COR-L47 (cell line): ENCODE measurements around the gene CIPC.

ENCODE experiments used
- DNase-seq: peaks from one replicate; lab custom pipeline; 2025; lab: John Stamatoyannopoulos, UW

The CIPC gene

DNA sequence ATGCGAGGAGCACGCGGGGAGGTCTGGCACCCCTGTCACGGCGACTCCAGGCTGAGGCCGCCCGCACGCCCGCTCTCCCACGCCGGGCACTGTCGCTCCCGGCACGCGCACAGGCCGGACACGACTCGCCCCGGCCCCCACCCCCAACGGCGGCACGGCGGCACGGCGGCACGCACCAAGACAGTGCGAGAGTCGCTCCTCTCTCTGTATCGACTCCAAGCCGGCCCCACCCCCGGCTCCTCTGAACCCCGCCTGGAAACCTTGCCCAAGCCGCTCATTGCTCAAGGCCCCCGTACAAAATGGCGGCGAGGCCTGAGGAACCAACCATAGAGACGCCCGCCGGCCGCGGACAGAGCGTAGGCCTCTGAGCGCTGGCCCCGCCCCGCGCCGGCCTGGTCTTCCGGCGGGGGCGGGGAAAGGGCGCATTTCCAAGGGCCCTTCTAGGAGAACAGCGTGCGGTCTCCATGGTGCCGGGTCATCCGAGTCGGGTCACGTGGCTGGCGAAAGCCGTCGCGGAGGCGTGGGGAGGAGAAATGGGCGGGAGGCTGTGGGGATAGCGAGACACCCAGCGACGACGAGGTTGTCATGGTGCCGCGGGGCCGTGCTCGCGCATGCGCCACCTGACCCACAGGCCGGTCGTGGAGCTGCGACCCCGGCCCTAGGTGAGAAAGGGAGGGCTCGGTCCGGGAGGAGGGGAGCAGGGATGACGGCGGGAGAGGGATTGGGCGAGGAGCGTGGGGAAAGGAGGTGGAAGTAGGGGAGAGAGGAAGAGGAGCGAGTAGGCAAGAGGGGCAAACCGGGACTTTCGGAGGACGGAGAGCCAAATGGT, at the start of gene CIPC:
CIPC (plus strand) TSS at position 559 of the 829 bp plus-strand sequence. CDS start 7,451 bp downstream, outside the sequence.
- DNase-seq: peak; percentile 100

- no peak for DNase-seq
Observed at GRCh38 chr14:77051116-77051515, 46.9 kb upstream of the CIPC start.

GRCh38 chr14:77052281-77053044, 45.6 kb upstream of the CIPC start:
- DNase-seq: peak; percentile 62

DNA sequence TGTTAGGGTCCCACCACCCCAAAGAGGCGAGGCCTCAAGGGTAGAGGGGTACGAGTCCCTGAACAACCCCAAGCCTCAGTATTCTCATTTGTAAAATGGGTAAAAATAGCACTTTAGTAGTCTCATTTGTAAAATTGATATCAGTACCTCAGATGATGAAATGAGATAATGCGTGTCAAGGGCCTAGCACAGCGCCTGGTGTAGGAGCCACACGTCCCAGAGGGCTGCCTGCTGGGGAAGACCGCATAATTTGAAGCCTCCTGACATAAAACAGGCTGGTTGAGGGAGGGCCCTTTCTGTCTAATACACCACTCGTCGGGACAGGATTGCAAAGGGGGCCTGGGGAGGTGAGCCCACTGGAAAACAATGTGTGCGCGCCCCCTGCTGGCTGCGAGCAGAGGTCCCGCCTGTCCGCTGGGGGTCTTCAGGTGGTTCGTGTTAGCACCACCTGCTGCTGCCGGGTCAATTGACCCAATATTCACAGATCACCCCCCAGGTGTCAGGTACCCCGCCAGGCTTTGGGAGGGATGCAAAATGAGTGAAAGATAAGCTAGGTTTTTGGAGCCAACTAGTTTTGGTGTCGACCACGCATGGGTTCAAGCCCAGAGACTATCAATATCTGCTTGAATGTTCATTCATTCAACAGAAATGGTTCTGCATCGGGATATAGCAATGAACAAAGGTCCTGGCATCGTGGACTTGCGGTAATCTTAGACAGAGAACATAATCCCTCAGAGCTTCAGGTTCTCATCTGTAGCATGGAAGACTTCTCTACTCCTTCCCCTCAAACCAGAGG, 44.8 kb upstream of the CIPC start:
- DNase-seq: peak; percentile 64

DNA sequence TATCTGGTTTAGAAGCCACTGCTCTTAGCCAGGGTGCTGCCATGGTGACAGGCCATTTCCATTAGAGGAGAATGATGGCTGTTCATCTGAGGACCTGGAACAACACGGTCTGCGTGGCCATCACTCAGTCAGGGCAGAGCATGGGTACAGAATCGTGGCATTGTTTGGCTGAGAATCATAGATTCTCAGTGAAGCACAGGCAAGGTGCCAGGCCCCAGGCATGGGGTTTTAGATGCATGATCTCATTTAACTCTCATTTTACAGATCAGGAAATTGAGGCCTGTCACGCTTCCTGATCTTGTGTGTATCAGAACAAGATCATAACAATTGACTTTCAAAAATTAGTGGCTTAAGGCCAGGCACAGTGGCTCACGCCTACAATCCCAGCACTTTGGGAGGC, 42.8 kb upstream of the CIPC start:
- DNase-seq: no peak

- no peak for DNase-seq
Observed at GRCh38 chr14:77055981-77056380, 42.1 kb upstream of the CIPC start.

GRCh38 chr14:77058117-77058516, 39.9 kb upstream of the CIPC start:
- no peak for DNase-seq

DNA sequence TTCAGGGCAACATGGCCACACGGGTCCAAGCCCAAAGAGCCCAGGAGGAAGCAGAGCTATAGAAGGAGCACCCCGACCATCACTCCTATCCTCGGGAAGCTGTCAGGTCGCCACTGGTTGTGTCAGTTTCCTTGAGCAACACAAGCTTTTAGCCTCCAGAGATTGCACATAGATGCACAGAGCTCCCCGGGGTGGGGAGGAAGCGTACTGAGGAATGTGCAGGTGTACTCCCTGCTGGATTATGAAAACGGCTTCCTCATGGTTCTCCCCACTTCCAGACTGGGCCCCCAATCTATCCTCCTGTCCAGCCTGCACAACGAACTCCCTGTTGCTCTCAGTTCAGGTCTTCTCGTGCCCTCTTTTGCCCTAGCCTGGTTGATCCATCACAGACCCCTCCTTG, 39.3 kb upstream of the CIPC start:
- DNase-seq: no peak

- peak; percentile 31 for DNase-seq
Observed at GRCh38 chr14:77059276-77059915, 38.7 kb upstream of the CIPC start.

GRCh38 chr14:77061630-77062257, 36.3 kb upstream of the CIPC start:
- no peak for DNase-seq

DNA sequence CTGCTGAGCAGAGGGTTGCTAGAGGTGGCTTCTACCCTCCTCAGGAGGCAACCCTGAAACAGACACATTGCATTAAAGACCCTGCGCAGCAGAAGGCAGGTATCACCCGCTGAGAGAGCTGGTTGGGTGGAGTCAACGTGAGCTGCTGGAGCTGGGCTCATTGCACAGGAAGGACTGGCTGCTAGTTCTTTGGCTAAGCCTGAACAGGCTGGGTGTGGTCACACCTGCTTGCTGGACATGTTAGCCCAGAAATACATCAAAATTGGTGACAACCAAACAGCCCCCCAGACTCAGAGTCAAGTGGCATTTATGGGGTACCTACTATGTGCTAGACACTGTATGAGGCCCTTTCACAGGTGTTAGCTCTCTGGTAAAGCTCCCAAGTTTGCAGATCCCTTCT, 35.8 kb upstream of the CIPC start:
- DNase-seq: no peak

- DNase-seq: no peak
Observed at GRCh38 chr14:77063571-77064171, 34.4 kb upstream of the CIPC start.

GRCh38 chr14:77064521-77065178, 33.4 kb upstream of the CIPC start:
- no peak for DNase-seq

DNA sequence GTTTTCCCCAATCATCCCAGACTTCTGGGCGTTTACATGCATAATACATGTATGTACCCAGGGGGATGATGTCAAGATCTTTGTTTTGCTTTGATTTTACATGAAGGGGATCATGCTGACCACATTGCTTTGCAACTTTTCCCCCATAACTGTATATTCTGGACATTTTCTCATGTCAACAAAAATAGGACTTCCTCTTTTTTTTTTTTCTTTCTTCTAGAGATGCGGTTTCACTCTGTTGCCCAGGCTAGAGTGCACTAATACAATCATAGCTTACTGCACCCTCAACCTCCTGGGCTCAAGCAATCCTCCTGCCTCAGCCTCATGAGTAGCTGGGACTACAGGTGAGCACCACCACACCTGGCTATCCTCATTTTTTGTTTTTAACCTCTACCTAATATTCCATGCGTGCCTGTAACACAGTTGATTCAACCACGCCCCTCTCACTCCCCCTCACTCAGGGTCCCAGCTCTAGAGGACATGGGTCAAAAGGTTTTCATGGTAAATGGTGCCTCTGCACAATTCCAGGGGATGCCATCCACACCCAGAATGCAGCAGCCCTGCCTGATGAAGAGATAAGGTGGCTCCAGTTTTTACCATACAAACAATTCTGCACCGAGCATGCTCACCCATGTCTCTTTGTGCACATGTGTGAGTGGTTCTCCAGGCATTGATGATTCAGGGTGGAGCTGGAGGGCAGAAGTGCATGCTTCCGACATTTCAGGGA, 32.0 kb upstream of the CIPC start:
- no peak for DNase-seq

DNA sequence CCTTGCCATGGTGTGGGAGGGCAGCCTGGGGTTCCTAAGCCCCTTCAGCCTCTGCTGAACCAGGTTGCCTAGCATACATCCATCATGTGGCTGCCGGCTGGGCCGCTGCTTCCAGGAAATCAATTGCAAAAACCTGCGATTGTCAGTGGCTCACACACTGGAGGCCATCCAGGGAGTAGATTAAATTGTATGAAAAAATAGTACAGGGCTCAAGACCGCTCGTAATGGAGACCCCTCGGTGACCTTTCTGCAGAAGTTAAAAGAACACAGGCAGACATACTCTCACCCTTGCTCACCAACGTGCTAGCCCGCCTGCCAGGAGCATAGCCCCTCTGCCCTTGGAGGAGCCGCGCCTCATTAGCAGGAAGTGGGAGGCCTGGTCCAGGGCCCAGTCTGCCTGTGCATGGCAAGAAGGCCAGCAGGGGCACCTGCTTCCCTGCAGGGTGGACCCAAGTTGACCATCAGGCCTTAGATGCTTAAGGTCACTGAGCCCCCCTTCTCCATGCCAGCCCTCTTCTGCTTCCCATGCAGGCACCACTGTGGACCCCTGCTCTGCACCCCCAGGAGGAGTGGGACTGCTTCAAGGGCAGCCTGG, 31.4 kb upstream of the CIPC start:
- DNase-seq: no peak

DNA sequence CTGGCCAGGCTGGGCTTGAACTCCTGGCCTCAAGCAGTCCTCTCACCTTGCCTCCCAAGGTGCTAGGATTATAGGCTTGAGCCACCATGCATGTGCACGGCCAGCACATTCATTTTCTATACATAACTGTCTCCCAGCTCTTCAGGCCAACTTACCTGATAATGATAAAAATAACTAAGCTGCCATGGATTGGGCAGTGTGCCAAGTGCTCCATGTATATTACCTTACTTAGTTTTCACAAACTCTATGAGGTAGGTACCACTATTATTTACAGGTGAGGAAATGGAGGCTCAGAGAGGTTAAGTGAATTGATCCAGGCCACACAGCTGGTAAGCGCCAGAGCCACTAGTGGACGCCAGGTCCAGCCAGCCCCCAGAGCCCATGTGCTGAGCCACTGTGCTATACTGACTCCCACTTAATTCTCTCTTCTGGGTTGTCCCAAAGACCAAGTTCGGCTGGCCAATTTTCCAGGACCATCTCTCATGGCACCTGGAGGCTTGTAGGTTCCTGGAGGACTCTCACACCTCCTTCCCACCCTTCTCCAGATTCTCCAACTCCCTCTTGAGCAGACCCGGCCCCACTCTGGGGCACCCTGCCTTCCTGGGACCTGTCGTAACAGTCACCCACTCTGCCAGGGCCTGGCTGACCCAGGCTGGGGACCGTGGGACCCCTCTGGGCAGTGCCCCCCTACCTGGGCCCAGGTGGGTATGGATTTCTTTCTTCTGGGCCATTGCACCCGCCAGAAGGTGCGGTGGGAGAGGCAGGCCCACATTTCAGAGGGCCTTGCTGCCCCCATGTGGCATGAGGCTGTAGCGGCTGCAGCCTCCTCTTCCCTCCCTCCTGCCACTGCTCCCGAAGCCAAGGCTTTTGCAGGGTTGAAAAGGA, 30.2 kb upstream of the CIPC start:
- peak; percentile 75 for DNase-seq

- no peak for DNase-seq
Observed at GRCh38 chr14:77068517-77069200, 29.4 kb upstream of the CIPC start.

- no peak for DNase-seq
Observed at GRCh38 chr14:77069551-77069950, 28.5 kb upstream of the CIPC start.
